GM12872 (cell line): ENCODE data around the gene YIPF7.
A peak's percentile ranks its signal among the peaks of the same experiment; 100 is the strongest.

ENCODE experiments used
- CTCF ChIP-seq: IDR thresholded peaks from 3 replicates; pipeline ENCODE4 v1.5.1; 2011; ENCODE audit warnings: low read depth, mild to moderate bottlenecking, low read length, moderate library complexity; ENCODE audit not compliant: insufficient read depth

The YIPF7 gene

DNA sequence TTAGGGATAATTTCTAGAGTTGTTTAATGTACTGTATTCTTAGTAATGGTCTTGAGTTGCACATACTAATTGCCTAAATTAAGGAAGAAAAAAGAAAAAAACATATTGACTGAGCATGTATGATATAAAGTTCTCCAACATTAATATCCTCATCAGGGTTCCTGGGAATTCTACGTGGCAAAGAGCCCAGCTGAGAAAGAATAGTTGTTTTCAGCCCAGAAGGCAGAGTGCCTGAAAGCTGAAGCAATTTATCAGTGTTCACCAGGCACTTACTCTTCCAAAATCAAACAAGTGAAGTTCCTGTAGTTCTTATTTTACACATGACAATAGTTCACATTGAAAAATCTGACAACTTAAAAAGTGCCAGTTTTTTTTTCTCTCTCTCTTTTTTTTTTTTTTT lies 27.7 kb downstream of the YIPF7 start:
- no peak for TF ChIP-seq CTCF

- no peak for TF ChIP-seq CTCF
Observed at GRCh38 chr4:44616621-44617020, 34.8 kb downstream of the YIPF7 start.

- peak; percentile 47; the same call in 2 of the 3 replicates for TF ChIP-seq CTCF
Observed at GRCh38 chr4:44583393-44583792, 68.0 kb downstream of the YIPF7 start.

GRCh38 chr4:44580231-44580630 lies 71.2 kb downstream of the YIPF7 start:
- no peak for TF ChIP-seq CTCF

- TF ChIP-seq CTCF = no peak
Observed at GRCh38 chr4:44578954-44579353, 72.5 kb downstream of the YIPF7 start.
